22Rv1 (cell line): ENCODE results near the gene HEBP2.
A peak's percentile ranks its signal among the peaks of the same experiment; 100 is the strongest.

Source experiments
- H3K27ac ChIP-seq: fragments of 450-650 bp; 2 replicates; pipeline ENCODE4 v1.5.1; 2017
- ZFX ChIP-seq: fragments of 450-650 bp; IDR thresholded peaks from 2 replicates; pipeline ENCODE4 v1.6.1; 2017; ENCODE audit warnings: antibody characterized with exemption, borderline replicate concordance
- TF ChIP-seq, protein P1 (sequence below): fragments of 450-650 bp; IDR thresholded peaks from 2 replicates; pipeline ENCODE4 v1.5.1; 2017; ENCODE audit warnings: mild to moderate bottlenecking

The HEBP2 gene

DNA sequence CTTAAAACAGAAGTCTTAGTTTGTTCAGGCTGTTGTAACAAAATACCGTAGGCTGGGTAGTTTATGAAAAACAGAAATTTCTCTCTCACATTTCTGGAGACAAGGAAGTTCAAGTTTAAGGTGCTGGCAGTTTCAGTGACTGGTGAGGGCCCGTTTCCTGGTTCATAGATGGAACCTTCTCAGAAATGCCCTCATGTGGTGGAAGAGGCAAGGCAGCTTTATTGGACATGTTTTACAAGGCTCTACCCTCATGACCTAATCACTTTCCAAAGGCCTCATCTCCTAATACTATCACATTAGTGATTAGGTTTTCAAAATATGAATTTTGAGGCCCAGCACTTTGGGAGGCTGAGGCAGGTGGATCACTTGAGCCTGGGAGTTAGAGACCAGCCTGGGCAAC lies 2.4 kb downstream of the HEBP2 start:
- H3K27ac ChIP-seq: peak overlapping the region; percentile 89
- TF ChIP-seq, protein P1, sequence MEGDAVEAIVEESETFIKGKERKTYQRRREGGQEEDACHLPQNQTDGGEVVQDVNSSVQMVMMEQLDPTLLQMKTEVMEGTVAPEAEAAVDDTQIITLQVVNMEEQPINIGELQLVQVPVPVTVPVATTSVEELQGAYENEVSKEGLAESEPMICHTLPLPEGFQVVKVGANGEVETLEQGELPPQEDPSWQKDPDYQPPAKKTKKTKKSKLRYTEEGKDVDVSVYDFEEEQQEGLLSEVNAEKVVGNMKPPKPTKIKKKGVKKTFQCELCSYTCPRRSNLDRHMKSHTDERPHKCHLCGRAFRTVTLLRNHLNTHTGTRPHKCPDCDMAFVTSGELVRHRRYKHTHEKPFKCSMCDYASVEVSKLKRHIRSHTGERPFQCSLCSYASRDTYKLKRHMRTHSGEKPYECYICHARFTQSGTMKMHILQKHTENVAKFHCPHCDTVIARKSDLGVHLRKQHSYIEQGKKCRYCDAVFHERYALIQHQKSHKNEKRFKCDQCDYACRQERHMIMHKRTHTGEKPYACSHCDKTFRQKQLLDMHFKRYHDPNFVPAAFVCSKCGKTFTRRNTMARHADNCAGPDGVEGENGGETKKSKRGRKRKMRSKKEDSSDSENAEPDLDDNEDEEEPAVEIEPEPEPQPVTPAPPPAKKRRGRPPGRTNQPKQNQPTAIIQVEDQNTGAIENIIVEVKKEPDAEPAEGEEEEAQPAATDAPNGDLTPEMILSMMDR: no peak
- no peak for TF ChIP-seq ZFX

DNA sequence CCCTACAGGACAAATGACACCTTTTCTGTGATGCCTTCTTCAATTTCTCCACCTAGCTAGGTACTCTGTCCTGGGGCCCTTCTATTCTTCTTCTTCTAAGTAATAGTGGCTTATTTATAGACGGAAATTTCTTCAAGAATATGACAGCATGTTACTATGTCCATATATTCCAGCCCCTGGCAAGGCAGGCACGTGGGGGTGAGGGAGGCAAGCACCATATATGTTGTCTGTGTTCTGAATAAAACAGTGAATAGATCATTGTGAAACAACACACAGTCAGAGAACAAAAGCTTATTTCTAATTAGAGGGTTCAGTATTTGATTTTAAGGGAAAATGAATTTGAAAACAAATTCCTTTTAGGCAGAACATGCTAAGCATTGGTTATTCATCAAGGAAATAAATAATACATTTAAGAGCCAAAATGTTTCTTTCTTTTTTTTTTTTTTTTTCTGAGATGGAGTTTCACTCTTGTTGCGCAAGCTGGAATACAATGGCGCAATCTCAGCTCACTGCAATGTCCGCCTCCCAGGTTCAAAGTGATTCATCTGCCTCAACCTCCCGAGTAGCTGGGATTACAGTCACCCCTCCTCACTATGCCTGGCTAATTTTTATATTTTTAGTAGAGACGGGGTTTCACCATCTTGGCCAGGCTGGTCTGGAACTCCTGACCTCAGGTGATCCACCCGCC lies 6.2 kb downstream of the HEBP2 start:
- H3K27ac ChIP-seq: peak overlapping the region; percentile 89; the same call in 1 of the 2 replicates
- TF ChIP-seq ZFX: no peak
- TF ChIP-seq, protein P1: no peak

DNA sequence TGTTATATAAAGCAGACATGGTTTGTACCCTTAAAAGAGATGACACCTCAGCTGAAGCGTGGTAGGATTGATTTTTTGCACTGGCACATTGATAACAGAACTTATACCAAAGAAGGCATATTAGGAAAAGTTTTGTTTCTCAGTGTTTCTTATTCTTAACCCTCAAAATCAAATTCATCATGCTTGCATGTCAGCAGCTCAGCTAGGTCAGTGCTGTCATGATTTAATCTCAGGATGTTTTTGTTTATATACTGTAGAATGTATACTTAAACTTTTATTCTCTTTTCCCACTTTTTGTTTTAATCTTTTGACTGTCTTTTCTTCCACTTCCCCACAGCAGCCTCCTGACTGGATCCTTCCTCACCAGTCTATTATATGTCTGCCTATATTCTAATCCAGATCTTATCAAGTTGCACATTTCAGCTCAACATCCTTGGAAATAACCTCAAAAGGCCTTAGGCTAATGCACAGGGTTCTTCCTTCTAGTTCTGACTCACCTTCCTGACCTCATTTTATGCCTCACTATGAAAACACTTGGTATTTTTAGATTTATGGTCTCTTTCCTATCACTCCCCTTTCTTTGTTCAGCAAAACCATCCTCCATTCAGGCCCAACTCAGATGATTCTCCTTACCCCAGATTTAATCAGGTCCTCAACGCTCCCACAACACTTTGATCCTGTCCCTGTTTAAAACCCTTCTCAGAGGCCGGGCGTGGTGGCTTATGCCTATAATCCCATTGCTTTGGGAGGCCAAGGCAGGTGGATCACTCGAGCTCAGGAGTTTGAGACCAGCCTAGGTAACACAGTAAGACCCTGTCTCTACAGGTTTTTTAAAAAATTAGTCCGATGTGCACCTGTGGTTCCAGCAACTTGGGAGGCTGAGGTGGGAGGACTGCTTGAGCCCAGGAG lies 7.2 kb downstream of the HEBP2 start:
- H3K27ac ChIP-seq: peak overlapping the region; percentile 30
- no peak for TF ChIP-seq ZFX
- TF ChIP-seq, protein P1: no peak

DNA sequence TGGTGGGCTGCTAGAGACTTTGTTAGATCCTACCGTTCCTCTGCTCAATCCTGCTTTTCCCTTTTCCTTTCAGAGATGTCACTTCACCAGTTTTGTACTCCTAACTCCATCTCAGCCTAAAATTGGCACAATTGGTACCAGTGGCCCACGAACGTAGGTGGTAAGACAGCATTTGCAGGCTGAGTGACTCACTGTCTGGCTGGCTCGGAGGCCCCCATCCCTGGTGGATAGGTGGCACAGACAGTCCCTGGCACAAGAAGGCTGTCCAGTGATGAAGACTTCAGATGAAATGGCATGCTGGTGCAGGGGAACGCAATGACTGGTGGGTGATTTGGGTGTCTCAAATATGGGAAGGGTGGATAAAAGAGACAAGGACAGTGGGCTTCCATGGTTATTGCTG lies 11.1 kb downstream of the HEBP2 start:
- TF ChIP-seq ZFX: no peak
- TF ChIP-seq, protein P1: no peak

DNA sequence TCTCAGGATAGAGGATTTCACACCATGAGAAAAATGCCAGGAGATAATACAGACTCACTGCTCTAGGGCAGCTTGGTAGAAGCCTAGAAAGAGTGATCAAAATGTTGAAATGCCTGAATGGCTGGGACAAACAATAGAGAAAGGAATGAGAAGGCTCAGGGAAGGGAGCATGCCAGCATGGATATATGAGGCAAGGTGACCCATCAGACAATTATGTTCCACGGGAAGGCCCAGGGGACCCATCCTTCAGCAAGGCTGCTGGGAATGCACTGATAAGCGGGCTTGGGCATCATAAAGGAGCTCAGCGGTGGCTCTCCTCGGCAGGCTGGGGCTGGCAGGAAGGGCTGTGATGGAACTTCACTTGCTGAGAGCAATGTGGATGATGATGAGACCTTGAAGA lies 12.2 kb downstream of the HEBP2 start:
- TF ChIP-seq, protein P1: no peak
- TF ChIP-seq ZFX: no peak
- H3K27ac ChIP-seq: peak overlapping the region; percentile 46

More for the DNA sequence above, 11.1 kb downstream of the HEBP2 start:
- H3K27ac ChIP-seq: peak overlapping the region; percentile 46

DNA sequence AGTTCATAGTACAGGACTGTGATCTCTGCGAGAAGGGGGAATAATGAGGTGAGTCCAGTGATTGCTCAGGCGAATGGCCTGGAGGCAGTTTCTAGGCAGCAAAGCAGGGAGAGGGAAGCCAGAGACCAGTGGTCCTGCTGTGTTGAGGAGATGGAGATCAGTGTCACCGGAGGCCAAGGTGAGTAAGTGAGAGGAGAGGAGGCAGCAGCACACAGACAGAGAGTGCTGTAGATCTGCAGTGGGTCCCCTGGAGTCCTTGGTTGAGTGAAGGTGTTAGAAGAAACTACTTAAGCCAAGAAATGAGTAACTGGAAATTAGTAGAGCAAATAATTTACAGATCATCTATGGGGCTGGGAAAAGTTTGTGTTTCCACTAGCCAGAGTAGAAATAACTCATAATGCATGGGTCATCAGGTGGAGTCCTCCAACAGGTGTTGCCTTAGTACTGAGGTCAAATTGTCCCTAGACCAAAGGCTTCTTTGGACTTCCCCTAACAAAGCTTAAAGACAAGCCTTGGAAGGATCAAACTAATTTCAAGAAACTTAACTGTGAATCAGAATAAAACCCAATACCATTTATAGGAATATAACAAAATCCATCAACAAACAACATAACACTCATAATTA lies 13.6 kb downstream of the HEBP2 start:
- peak overlapping the region; percentile 46 for H3K27ac ChIP-seq
- no peak for TF ChIP-seq ZFX
- TF ChIP-seq, protein P1: no peak
